Parathyroid adenoma (tissue), 2 donors: ENCODE results near the gene UGT1A9.

Source experiments
- H2AFZ ChIP-seq: fragments of 300-600 bp; sonication (generic); one replicate; pipeline ENCODE4 v1.7.0; 2017; ENCODE audit warnings: antibody characterized with exemption, mild to moderate bottlenecking
- H3K27ac ChIP-seq: fragments of 300-600 bp; sonication (generic); one replicate; pipeline ENCODE4 v1.7.0; 2017
- H3K27me3 ChIP-seq: fragments of 300-600 bp; sonication (generic); one replicate; pipeline ENCODE4 v1.7.0; 2017; ENCODE audit warnings: low read length; ENCODE audit not compliant: control insufficient read depth, insufficient read depth
- H3K36me3 ChIP-seq: fragments of 300-600 bp; sonication (generic); one replicate; pipeline ENCODE4 v1.7.0; 2017; ENCODE audit warnings: low read length; ENCODE audit not compliant: control insufficient read depth, insufficient read depth
- H3K4me1 ChIP-seq: fragments of 300-600 bp; sonication (generic); one replicate; pipeline ENCODE4 v1.7.0; 2017; ENCODE audit warnings: control low read depth
- H3K4me2 ChIP-seq: fragments of 300-600 bp; sonication (generic); one replicate; pipeline ENCODE4 v1.7.0; 2017; ENCODE audit warnings: low read length
- H3K4me3 ChIP-seq: fragments of 300-600 bp; sonication (generic); one replicate; pipeline ENCODE4 v1.7.0; 2017; ENCODE audit warnings: low read depth, low read length
- H3K79me2 ChIP-seq: fragments of 300-600 bp; sonication (generic); one replicate; pipeline ENCODE4 v1.7.0; 2017; ENCODE audit warnings: control low read depth
- H3K9ac ChIP-seq: fragments of 300-600 bp; sonication (generic); one replicate; pipeline ENCODE4 v1.7.0; 2017; ENCODE audit warnings: mild to moderate bottlenecking
- H3K9me3 ChIP-seq: fragments of 300-600 bp; sonication (generic); one replicate; pipeline ENCODE4 v1.7.0; 2017; ENCODE audit warnings: low read length; ENCODE audit not compliant: control insufficient read depth
- CTCF ChIP-seq: fragments of 300-600 bp; sonication (generic); IDR thresholded peaks from one replicate; pipeline ENCODE4 v1.7.0; 2017; ENCODE audit warnings: antibody characterized with exemption, mild to moderate bottlenecking
- donor health status: primary hyperparathyroidism.

UGT1A9 gene

DNA sequence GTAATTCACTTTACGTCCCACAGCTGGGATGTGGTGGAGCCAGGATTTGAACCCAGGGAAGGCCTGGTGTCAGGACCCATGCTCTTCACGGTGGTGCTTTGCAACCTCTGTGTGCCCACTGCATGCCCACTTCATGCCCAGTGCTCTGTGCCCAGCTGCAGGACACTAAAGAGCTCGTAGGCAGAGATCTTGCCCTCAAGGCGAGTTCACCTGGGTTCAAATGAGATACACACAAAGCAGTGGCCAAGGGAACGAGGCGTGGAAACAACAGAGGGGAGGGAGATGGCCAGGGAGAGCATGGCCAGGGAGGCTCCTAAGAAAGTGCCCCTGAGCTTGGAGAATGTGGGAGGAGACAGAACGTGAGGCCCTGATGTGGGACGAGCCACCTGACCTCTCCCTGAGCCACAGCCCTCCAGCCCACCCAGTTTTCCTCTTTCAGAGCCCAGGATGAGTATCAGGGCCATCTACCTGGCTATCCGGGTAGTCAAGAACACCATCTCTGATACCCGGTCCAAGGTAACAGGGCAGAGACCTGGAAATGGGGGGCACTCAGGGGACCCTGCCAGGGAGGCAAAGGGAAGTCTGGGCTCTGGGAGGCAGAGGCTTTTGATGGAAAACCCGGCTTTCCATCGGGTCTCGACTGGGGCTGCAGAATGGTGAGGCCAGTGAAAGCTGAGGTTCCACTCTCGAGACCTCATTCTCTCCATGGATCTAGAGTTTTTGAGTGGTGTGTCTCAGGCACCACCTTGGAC, 126.8 kb downstream of the UGT1A9 start:
- no peak for TF ChIP-seq CTCF
- H3K4me3 ChIP-seq = no peak overlapping the region
- no peak overlapping the region for H3K27ac ChIP-seq
- no peaks in the 10 kb centered on the region for H3K27me3 ChIP-seq
- H3K36me3 ChIP-seq = no peaks in the 10 kb centered on the region
- no peak overlapping the region for H3K4me2 ChIP-seq
- H3K79me2 ChIP-seq = no peaks in the 10 kb centered on the region
- H3K4me1 ChIP-seq = no peaks in the 10 kb centered on the region
- no peaks in the 10 kb centered on the region for H3K9me3 ChIP-seq
- no peak overlapping the region for H3K9ac ChIP-seq
- H2AFZ ChIP-seq = no peak overlapping the region

GRCh38 chr2:233799087-233799665, 127.5 kb downstream of the UGT1A9 start:
- Histone ChIP-seq H3K79me2 (no peaks in the 10 kb centered on the region), H2AFZ (no peak overlapping the region), H3K4me1 (no peaks in the 10 kb centered on the region), H3K4me2 (no peak overlapping the region), H3K27ac (no peak overlapping the region), H3K9ac (no peak overlapping the region), H3K27me3 (no peaks in the 10 kb centered on the region), H3K36me3 (no peaks in the 10 kb centered on the region), H3K9me3 (no peaks in the 10 kb centered on the region), H3K4me3 (no peak overlapping the region)
- TF ChIP-seq CTCF = no peak

DNA sequence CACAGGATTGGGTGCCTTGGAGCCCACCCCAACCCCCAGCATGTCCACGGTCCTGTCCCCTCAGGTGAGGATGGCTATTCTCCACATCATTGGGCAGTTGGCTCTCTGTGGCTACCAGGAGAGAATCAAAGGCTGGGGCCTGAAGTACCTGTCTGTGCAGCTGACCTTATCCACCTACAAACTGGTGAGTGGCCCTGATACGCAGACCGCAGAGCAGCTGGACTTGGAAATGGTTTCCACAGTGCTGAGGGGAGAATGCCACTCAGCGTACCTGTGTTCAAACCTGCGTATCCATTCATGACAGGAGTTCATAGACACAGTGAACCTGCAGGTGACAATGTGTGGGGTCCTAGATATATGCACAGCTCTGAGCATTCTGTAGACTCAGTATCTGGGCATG, 128.0 kb downstream of the UGT1A9 start:
- no peak for TF ChIP-seq CTCF
- Histone ChIP-seq H3K79me2 (no peaks in the 10 kb centered on the region), H3K9me3 (no peaks in the 10 kb centered on the region)

DNA sequence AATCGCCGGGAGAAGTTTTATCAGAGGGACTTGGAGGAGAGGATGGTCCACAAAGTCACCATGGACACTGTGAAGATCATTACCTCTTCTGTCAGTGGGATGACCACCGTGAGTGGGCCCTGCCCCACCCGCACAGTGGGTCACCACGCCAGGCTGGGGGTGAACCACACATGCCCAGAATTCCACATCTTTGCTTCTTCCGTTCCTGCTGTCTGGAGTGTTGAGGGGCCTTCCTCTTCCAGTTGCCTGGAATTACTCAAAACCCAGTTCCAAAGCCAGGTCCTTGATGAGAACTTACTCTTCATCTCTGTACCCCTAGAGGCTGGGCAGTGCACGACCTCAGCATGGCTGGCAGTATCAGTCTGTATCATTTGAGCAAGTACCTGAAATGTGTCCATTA, 128.5 kb downstream of the UGT1A9 start:
- H3K27me3 ChIP-seq = no peaks in the 10 kb centered on the region
- H3K4me2 ChIP-seq = no peak overlapping the region
- no peak overlapping the region for H3K4me3 ChIP-seq
- TF ChIP-seq CTCF = no peak
- no peak overlapping the region for H2AFZ ChIP-seq
- H3K4me1 ChIP-seq = no peaks in the 10 kb centered on the region
- no peak overlapping the region for H3K9ac ChIP-seq
- H3K36me3 ChIP-seq = no peaks in the 10 kb centered on the region
- no peaks in the 10 kb centered on the region for H3K9me3 ChIP-seq
- no peaks in the 10 kb centered on the region for H3K79me2 ChIP-seq
- H3K27ac ChIP-seq = no peak overlapping the region

More for the DNA sequence above, 128.0 kb downstream of the UGT1A9 start:
- H3K27me3 ChIP-seq = no peaks in the 10 kb centered on the region
- no peak overlapping the region for H3K27ac ChIP-seq
- no peak overlapping the region for H3K4me2 ChIP-seq
- no peaks in the 10 kb centered on the region for H3K4me1 ChIP-seq
- no peak overlapping the region for H3K4me3 ChIP-seq
- no peak overlapping the region for H3K9ac ChIP-seq
- H3K36me3 ChIP-seq = no peaks in the 10 kb centered on the region
- no peak overlapping the region for H2AFZ ChIP-seq
